Vagina (tissue), 2 donors: ENCODE measurements around the gene PRSS56. TPM values are rescaled to one million over a fixed set of nuclear protein-coding genes. Genes with fewer than 3 reads are reported as not detected.

Source experiments
- DNase-seq, 2 donors: peaks; one replicate each; pipeline ENCODE4 v3.0.0-alpha.2; 2017; ENCODE audit errors: extremely low spot score in 2 of 2
- H3K27ac ChIP-seq: fragments of 200-600 bp; sonication (generic); one replicate; pipeline ENCODE4 v1.5.1; 2019
- H3K27me3 ChIP-seq: fragments of 200-600 bp; sonication (generic); one replicate; pipeline ENCODE4 v1.5.1; 2019
- H3K36me3 ChIP-seq, 2 donors: fragments of 200-600 bp; sonication (generic); one replicate each; pipeline ENCODE4 v1.5.1; 2017 to 2019
- H3K4me1 ChIP-seq: fragments of 200-600 bp; sonication (generic); one replicate; pipeline ENCODE4 v1.5.1; 2019
- H3K4me3 ChIP-seq, 2 donors: fragments of 200-600 bp; sonication (generic); 1 replicate in 1 of 2; 2 replicates in 1 of 2; pipeline ENCODE4 v1.5.1; 2016 to 2019
- H3K9me3 ChIP-seq: fragments of 200-600 bp; sonication (generic); one replicate; pipeline ENCODE4 v1.5.1; 2019
- POLR2A ChIP-seq, 2 donors: fragments of 450-650 bp; IDR thresholded peaks; one replicate each; pipeline ENCODE4 v1.6.1; 2017; ENCODE audit warnings: antibody characterized with exemption in 2 of 2, mild to moderate bottlenecking in 2 of 2, moderate library complexity in 2 of 2
- POLR2AphosphoS5 ChIP-seq, 2 donors: sonication (generic); formaldehyde crosslinking; IDR thresholded peaks; one replicate each; pipeline ENCODE4 v1.9.0; 2017; ENCODE audit warnings: antibody characterized with exemption in 2 of 2, mild to moderate bottlenecking in 2 of 2, low read depth in 1 of 2; ENCODE audit not compliant: insufficient read depth in 1 of 2
- intact Hi-C: fragments of 100-400 bp; cut with DNase I; formaldehyde crosslinking; loops from one replicate; pipeline ENCODE4 v1.15.1; 2023
- total RNA-seq: library from RNA; depleted of rRNA; stranded (reverse); fragments of >200 nt; gene quantifications from one replicate; pipeline ENCODE4 v1.2.3, GENCODE V29; 2016
- TF ChIP-seq, protein P1 (sequence below), 3 experiments: fragments of 450-650 bp in 2 of 3; fragments of 200-600 bp in 1 of 3; sonication (generic) in 1 of 3; IDR thresholded peaks; one replicate each; pipeline ENCODE4 v1.5.1; 2017 to 2019; ENCODE audit warnings: antibody characterized with exemption in 3 of 3, mild to moderate bottlenecking in 2 of 3, moderate library complexity in 2 of 3

Gene PRSS56
- total RNA-seq, 1 donor from 2014 or later: not detected

DNA sequence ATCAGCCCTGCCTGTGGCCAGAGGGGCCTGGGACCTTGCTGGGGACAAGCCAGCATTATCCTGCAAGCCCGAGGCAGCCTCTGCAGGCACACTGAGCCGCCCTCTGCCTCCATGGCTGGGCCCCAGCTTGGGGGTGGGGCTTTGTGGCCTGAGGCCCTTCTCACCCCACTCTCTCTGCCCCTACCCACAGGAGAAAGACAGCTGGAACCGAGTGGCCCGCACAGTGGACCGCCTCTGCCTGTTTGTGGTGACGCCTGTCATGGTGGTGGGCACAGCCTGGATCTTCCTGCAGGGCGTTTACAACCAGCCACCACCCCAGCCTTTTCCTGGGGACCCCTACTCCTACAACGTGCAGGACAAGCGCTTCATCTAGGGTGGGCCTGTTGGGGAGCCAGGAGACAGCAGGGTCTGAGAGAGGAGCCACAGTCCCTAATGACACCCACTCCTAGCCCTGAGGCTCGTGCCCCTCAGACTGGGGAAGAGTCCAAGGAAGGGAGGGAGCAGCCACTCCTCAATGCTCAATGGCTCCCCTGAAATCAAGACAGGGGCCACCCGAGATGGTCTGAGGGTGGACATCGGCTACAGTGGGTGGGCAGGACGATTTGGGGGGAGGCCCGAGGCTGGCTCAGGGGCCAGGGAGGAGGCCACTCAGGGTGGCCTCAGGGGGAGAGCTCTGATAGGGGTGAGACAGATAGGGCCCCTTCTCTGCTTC, 14.9 kb downstream of the PRSS56 start:
- intact Hi-C loops: no loop called here
- peaks cover 3% of the 10 kb centered on the region for H3K27me3 ChIP-seq
- H3K9me3 ChIP-seq: peaks cover 2% of the 10 kb centered on the region
- DNase-seq: no peak
- no peak overlapping the region for H3K27ac ChIP-seq
- TF ChIP-seq, protein P1, sequence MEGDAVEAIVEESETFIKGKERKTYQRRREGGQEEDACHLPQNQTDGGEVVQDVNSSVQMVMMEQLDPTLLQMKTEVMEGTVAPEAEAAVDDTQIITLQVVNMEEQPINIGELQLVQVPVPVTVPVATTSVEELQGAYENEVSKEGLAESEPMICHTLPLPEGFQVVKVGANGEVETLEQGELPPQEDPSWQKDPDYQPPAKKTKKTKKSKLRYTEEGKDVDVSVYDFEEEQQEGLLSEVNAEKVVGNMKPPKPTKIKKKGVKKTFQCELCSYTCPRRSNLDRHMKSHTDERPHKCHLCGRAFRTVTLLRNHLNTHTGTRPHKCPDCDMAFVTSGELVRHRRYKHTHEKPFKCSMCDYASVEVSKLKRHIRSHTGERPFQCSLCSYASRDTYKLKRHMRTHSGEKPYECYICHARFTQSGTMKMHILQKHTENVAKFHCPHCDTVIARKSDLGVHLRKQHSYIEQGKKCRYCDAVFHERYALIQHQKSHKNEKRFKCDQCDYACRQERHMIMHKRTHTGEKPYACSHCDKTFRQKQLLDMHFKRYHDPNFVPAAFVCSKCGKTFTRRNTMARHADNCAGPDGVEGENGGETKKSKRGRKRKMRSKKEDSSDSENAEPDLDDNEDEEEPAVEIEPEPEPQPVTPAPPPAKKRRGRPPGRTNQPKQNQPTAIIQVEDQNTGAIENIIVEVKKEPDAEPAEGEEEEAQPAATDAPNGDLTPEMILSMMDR (IDR thresholded peaks at IDR 0.05): no peak
- TF ChIP-seq POLR2A (IDR thresholded peaks at IDR 0.05) (no peak), POLR2AphosphoS5 (IDR thresholded peaks at IDR 0.05; ENCODE audit: insufficient read depth in 1 of 2, low read depth in 1 of 2) (no peak)
- no peak overlapping the region for H3K4me3 ChIP-seq
- no peaks in the 10 kb centered on the region for H3K4me1 ChIP-seq
- no peaks in the 10 kb centered on the region for H3K36me3 ChIP-seq

DNA sequence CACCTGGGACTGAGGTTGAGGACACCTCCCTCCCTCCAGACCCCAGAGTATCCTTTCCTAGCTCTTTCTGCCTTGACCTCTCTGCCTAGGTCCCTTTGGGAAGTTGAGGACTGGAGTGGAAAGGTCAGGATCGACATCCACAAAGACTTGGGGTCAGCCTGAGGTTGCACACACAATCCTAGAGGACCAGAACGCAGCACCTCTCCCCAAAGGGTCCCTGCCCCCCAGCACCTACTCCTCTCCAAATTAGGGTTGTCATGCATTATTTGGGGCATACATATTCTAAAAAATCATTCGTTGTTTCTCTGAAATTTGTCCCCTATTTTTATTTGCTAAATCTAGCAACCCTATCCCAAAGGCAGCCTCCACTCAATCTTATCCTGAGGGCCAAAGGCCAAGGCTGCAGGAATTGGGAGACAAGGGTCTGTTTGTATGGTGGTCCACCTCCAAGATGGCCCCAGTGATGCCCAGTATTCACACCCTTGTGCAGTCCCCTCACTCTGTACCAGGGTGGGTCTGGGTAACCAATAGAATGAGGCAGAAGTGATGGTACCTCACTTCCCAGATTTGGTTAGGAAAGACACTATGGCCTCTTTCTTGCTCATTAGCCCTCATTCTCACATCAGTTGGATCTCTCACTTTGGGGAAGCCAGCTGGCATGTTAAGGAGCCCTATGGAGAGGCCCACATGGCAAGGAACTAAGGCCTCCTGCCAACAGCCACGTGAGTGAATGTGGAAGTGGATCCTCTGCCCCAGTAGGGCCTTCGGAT, 15.8 kb downstream of the PRSS56 start:
- intact Hi-C loops: no loop called here
- no peak overlapping the region for H3K27ac ChIP-seq
- TF ChIP-seq, protein P1 (IDR thresholded peaks at IDR 0.05): no peak
- TF ChIP-seq POLR2AphosphoS5 (IDR thresholded peaks at IDR 0.05; ENCODE audit: insufficient read depth in 1 of 2, low read depth in 1 of 2) (no peak), POLR2A (IDR thresholded peaks at IDR 0.05) (no peak)
- H3K36me3 ChIP-seq: no peaks in the 10 kb centered on the region
- no peak overlapping the region for H3K4me3 ChIP-seq
- H3K27me3 ChIP-seq: peaks cover 3% of the 10 kb centered on the region
- peaks cover 2% of the 10 kb centered on the region for H3K9me3 ChIP-seq
- DNase-seq: no peak
- H3K4me1 ChIP-seq: no peaks in the 10 kb centered on the region

DNA sequence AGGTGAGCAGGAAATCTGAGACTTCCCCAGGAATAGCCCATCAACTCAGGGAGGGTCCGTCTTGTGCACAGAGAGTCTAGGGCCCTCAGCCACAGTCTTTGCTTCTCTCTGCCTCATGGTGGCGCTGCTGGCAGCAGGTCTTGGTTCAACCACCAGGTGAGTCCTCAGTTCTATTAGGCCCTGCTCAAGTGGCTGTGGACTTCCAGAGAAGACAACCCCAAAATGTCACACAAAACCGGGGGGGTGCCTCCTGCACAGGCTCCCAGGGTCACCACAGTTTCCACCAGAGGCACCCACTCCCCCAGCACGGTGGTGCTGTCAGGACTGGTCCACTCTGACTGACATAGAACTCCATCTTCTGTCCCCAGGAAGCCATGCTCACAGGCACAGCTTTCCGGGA, 16.9 kb downstream of the PRSS56 start:
- H3K4me1 ChIP-seq: no peaks in the 10 kb centered on the region
- H3K27ac ChIP-seq: no peak overlapping the region
- intact Hi-C loops: no loop called here
- H3K9me3 ChIP-seq: peaks cover 2% of the 10 kb centered on the region
- TF ChIP-seq, protein P1 (IDR thresholded peaks at IDR 0.05): no peak
- no peak for TF ChIP-seq POLR2AphosphoS5 (IDR thresholded peaks at IDR 0.05; ENCODE audit: insufficient read depth in 1 of 2, low read depth in 1 of 2)
- no peak for TF ChIP-seq POLR2A (IDR thresholded peaks at IDR 0.05)
- H3K4me3 ChIP-seq: no peak overlapping the region
- no peak for DNase-seq
- H3K27me3 ChIP-seq: peaks cover 3% of the 10 kb centered on the region
- H3K36me3 ChIP-seq: no peaks in the 10 kb centered on the region

DNA sequence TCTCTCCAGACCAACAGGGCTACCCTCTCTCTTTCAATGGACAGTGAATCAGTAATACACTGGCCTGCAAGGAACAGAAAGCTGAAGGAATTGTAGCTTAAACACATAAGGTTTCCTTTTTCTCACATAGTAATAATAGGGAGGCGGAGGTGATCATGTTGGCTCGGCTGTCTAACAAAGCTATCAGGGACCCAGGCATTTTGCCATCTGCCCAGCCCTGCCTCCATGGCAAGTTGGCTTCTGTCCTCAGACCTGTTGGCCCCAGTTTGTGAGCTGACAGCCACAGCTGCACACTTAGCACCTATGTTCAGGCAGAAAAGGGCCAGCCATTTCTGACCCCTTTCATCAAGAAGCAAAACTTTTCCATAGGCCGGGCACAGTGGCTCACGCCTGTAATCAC, 17.3 kb downstream of the PRSS56 start:
- intact Hi-C loops: no loop called here
- peaks cover 3% of the 10 kb centered on the region for H3K27me3 ChIP-seq
- no peaks in the 10 kb centered on the region for H3K36me3 ChIP-seq

More for the DNA sequence above, 17.3 kb downstream of the PRSS56 start:
- Histone ChIP-seq H3K4me1 (no peaks in the 10 kb centered on the region), H3K9me3 (peaks cover 2% of the 10 kb centered on the region), H3K4me3 (no peak overlapping the region), H3K27ac (no peak overlapping the region)
- DNase-seq: no peak
- TF ChIP-seq POLR2A (IDR thresholded peaks at IDR 0.05) (no peak), POLR2AphosphoS5 (IDR thresholded peaks at IDR 0.05; ENCODE audit: insufficient read depth in 1 of 2, low read depth in 1 of 2) (no peak)
- TF ChIP-seq, protein P1 (IDR thresholded peaks at IDR 0.05): no peak
